Karpas-422 (cell line): ENCODE results near the gene CHST5. TPM values are rescaled to one million over a fixed set of nuclear protein-coding genes. Genes with fewer than 3 reads are reported as not detected.

ENCODE experiments used
- DNase-seq: peaks from one replicate; pipeline ENCODE4 v3.0.0-alpha.2; 2015
- H2AFZ ChIP-seq: fragments of 200-600 bp; sonication (generic); 2 replicates; pipeline ENCODE4 v1.6.1; 2014; ENCODE audit warnings: antibody characterized with exemption, low read length, mixed read lengths
- H3K27ac ChIP-seq: fragments of 200-600 bp; sonication (generic); 2 replicates; pipeline ENCODE4 v1.5.1; 2014; ENCODE audit warnings: mild to moderate bottlenecking, low read length, moderate library complexity
- H3K27me3 ChIP-seq: fragments of 200-600 bp; sonication (generic); 2 replicates; pipeline ENCODE4 v1.6.1; 2014; ENCODE audit warnings: low read length, mixed read lengths
- H3K36me3 ChIP-seq: fragments of 200-600 bp; sonication (generic); 2 replicates; pipeline ENCODE4 v1.6.1; 2014; ENCODE audit warnings: low read length, mixed read lengths; ENCODE audit not compliant: insufficient read depth
- H3K4me1 ChIP-seq: fragments of 200-600 bp; sonication (generic); 2 replicates; pipeline ENCODE4 v1.6.1; 2014; ENCODE audit warnings: mild to moderate bottlenecking, low read length, mixed read lengths
- H3K4me2 ChIP-seq: fragments of 200-600 bp; sonication (generic); 2 replicates; pipeline ENCODE4 v1.6.1; 2014; ENCODE audit warnings: low read length, low read depth, mild to moderate bottlenecking; ENCODE audit not compliant: poor library complexity, severe bottlenecking
- H3K4me3 ChIP-seq: fragments of 200-600 bp; sonication (generic); 2 replicates; pipeline ENCODE4 v1.5.1; 2014; ENCODE audit warnings: mild to moderate bottlenecking, antibody characterized with exemption, low read length, mixed read lengths
- H3K79me2 ChIP-seq: fragments of 200-600 bp; sonication (generic); 2 replicates; pipeline ENCODE4 v1.6.1; 2014; ENCODE audit warnings: mild to moderate bottlenecking, low read length, mixed read lengths
- H3K9ac ChIP-seq: fragments of 200-600 bp; sonication (generic); 2 replicates; pipeline ENCODE4 v1.6.0; 2014; ENCODE audit warnings: low read length
- H3K9me2 ChIP-seq: fragments of 200-600 bp; sonication (generic), shearing (Covaris generic); replicated peaks from 2 replicates; pipeline ENCODE4 v1.6.0; 2014; ENCODE audit warnings: mild to moderate bottlenecking, low read length, moderate library complexity; ENCODE audit not compliant: insufficient read depth
- H3K9me3 ChIP-seq: fragments of 300-700, 200-600 bp; sonication (generic); 2 replicates; pipeline ENCODE4 v1.6.1; 2014; ENCODE audit warnings: low read length, mixed read lengths
- H4K20me1 ChIP-seq: fragments of 200-600 bp; sonication (generic); 2 replicates; pipeline ENCODE4 v1.6.1; 2014; ENCODE audit warnings: mild to moderate bottlenecking, antibody characterized with exemption, low read length, low read depth; ENCODE audit not compliant: insufficient read depth
- total RNA-seq: library from RNA; depleted of rRNA; stranded (reverse); fragments of >200 nt; shearing (Covaris generic); gene quantifications from 2 replicates; pipeline ENCODE4 v1.2.3, GENCODE V29; 2014; ENCODE audit warnings: low replicate concordance

The CHST5 gene
- total RNA-seq, 1 experiment from 2014 or later, result 0.97 TPM

GRCh38 chr16:75572864-75573542 lies 37.1 kb upstream of the CHST5 start:
- 0 out of 2 replicates have a peak overlapping the region, but pooled peaks have one; percentile 12 for H3K9ac ChIP-seq
- H3K36me3 ChIP-seq, result peaks cover 59% of the 10 kb centered on the region
- H3K4me2 ChIP-seq, result no peak overlapping the region
- no peak overlapping the region for H3K4me3 ChIP-seq
- H3K27ac ChIP-seq, result no peak overlapping the region
- no peaks in the 10 kb centered on the region for H3K27me3 ChIP-seq
- H3K79me2 ChIP-seq, result peaks cover 58% of the 10 kb centered on the region
- no peaks in the 10 kb centered on the region for H4K20me1 ChIP-seq
- no peaks in the 10 kb centered on the region for H3K9me2 ChIP-seq
- DNase-seq, result no peak
- peaks cover 40% of the 10 kb centered on the region for H3K4me1 ChIP-seq
- no peak overlapping the region for H2AFZ ChIP-seq
- no peaks in the 10 kb centered on the region for H3K9me3 ChIP-seq

GRCh38 chr16:75570396-75571065 lies 34.6 kb upstream of the CHST5 start:
- Histone ChIP-seq H3K9me3 (no peaks in the 10 kb centered on the region), H4K20me1 (peaks cover 14% of the 10 kb centered on the region), H3K4me2 (no peak overlapping the region), H3K4me3 (no peak overlapping the region), H3K79me2 (peaks cover 65% of the 10 kb centered on the region), H3K36me3 (peaks cover 53% of the 10 kb centered on the region), H3K9ac (no peak overlapping the region), H3K27me3 (no peaks in the 10 kb centered on the region), H2AFZ (no peak overlapping the region), H3K9me2 (no peaks in the 10 kb centered on the region), H3K4me1 (peaks cover 49% of the 10 kb centered on the region), H3K27ac (0 out of 2 replicates have a peak overlapping the region, but pooled peaks have one; percentile 28)
- no peak for DNase-seq

GRCh38 chr16:75567911-75568310 lies 32.0 kb upstream of the CHST5 start:
- Histone ChIP-seq H3K9ac (peak overlapping the region; percentile 94), H3K79me2 (peaks cover 46% of the 10 kb centered on the region), H3K27me3 (no peaks in the 10 kb centered on the region), H3K9me3 (no peaks in the 10 kb centered on the region), H3K36me3 (peaks cover 35% of the 10 kb centered on the region), H3K4me2 (peak overlapping the region; percentile 98), H3K4me3 (0 out of 2 replicates have a peak overlapping the region, but pooled peaks have one; percentile 80), H2AFZ (no peak overlapping the region), H4K20me1 (peaks cover 14% of the 10 kb centered on the region), H3K9me2 (no peaks in the 10 kb centered on the region), H3K4me1 (peaks cover 58% of the 10 kb centered on the region), H3K27ac (no peak overlapping the region)
- no peak for DNase-seq

- H4K20me1 ChIP-seq, result peaks cover 14% of the 10 kb centered on the region
- peaks cover 38% of the 10 kb centered on the region for H3K79me2 ChIP-seq
- H2AFZ ChIP-seq, result no peak overlapping the region
- DNase-seq, result peak; percentile 69
- H3K36me3 ChIP-seq, result peaks cover 27% of the 10 kb centered on the region
- H3K9ac ChIP-seq, result peak overlapping the region; percentile 94
- peak overlapping the region; percentile 80 for H3K4me3 ChIP-seq
- H3K9me3 ChIP-seq, result no peaks in the 10 kb centered on the region
- no peaks in the 10 kb centered on the region for H3K9me2 ChIP-seq
- H3K27me3 ChIP-seq, result no peaks in the 10 kb centered on the region
- peaks cover 52% of the 10 kb centered on the region for H3K4me1 ChIP-seq
- no peak overlapping the region; the same call in 1 of the 2 replicates for H3K27ac ChIP-seq
- peak overlapping the region; percentile 98 for H3K4me2 ChIP-seq
Observed at GRCh38 chr16:75566758-75567255, 30.9 kb upstream of the CHST5 start.

- Histone ChIP-seq H3K27ac (no peak within 1 kb of the TSS; the same call in 1 of the 2 replicates), H3K9me3 (no peaks in the 10 kb centered on the region), H4K20me1 (peaks cover 14% of the 10 kb centered on the region), H3K4me3 (peak within 1 kb of the TSS; percentile 80), H3K79me2 (peaks cover 35% of the 10 kb centered on the region), H3K4me1 (peaks cover 52% of the 10 kb centered on the region), H3K27me3 (no peaks in the 10 kb centered on the region), H3K9me2 (no peaks in the 10 kb centered on the region), H3K36me3 (peaks cover 27% of the 10 kb centered on the region), H3K9ac (peak within 1 kb of the TSS; percentile 94), H3K4me2 (peak within 1 kb of the TSS; percentile 98), H2AFZ (peak within 1 kb of the TSS; percentile 66)
- DNase-seq, result peak; percentile 96
Observed at GRCh38 chr16:75566040-75566757, 30.3 kb upstream of the CHST5 start, which contains the start of gene GABARAPL2. TSS of gene GABARAPL2 (plus strand) at chr16:75566379. CDS start at chr16:75566487, 108 bp downstream.

GRCh38 chr16:75565640-75566039 lies 29.7 kb upstream of the CHST5 start:
- no peaks in the 10 kb centered on the region for H3K27me3 ChIP-seq
- no peak for DNase-seq
- no peaks in the 10 kb centered on the region for H3K9me3 ChIP-seq
- peak overlapping the region; percentile 98 for H3K4me2 ChIP-seq
- peak overlapping the region; percentile 94 for H3K9ac ChIP-seq
- H3K27ac ChIP-seq, result no peak overlapping the region
- peaks cover 33% of the 10 kb centered on the region for H3K79me2 ChIP-seq
- peak overlapping the region; percentile 66 for H2AFZ ChIP-seq
- H3K4me3 ChIP-seq, result peak overlapping the region; percentile 80
- H3K9me2 ChIP-seq, result no peaks in the 10 kb centered on the region
- peaks cover 27% of the 10 kb centered on the region for H3K36me3 ChIP-seq
- H3K4me1 ChIP-seq, result peaks cover 52% of the 10 kb centered on the region
- peaks cover 14% of the 10 kb centered on the region for H4K20me1 ChIP-seq

- Histone ChIP-seq H4K20me1 (no peaks in the 10 kb centered on the region), H3K27ac (no peak overlapping the region; the same call in 1 of the 2 replicates), H3K9me2 (no peaks in the 10 kb centered on the region), H3K9ac (peak overlapping the region; percentile 55), H3K79me2 (peaks cover 8% of the 10 kb centered on the region), H3K4me2 (peak overlapping the region; percentile 61), H3K4me1 (peaks cover 31% of the 10 kb centered on the region), H3K9me3 (no peaks in the 10 kb centered on the region), H3K27me3 (no peaks in the 10 kb centered on the region), H3K4me3 (peak overlapping the region; percentile 29; the same call in 1 of the 2 replicates), H3K36me3 (no peaks in the 10 kb centered on the region), H2AFZ (peak overlapping the region; percentile 54; the same call in 1 of the 2 replicates)
- DNase-seq, result peak; percentile 69
Observed at GRCh38 chr16:75559564-75560372, 23.9 kb upstream of the CHST5 start.
